HepG2 (cell line): Measurements from ENCODE around the gene LDB3.

Experiments used
- ATF2 ChIP-seq: sonication (generic); formaldehyde crosslinking; IDR thresholded peaks from 2 replicates; pipeline ENCODE4 v1.4.0; 2020; ENCODE audit warnings: missing genetic modification reagents
- CHD4 ChIP-seq: fragments of 200-600 bp; sonication (generic); IDR thresholded peaks from 2 replicates; pipeline ENCODE4 v1.7.0; 2017; ENCODE audit warnings: mild to moderate bottlenecking, low read length, borderline replicate concordance
- CREB1 ChIP-seq, 2 experiments: fragments of 450-650 bp in 1 of 2; IDR thresholded peaks; 2 replicates each; pipeline ENCODE4 v1.6.1; 2016 to 2017; ENCODE audit warnings: control low read depth in 1 of 2, mild to moderate bottlenecking in 1 of 2, missing compliant biosample characterization in 1 of 2, missing genetic modification characterization in 1 of 2
- CTCF ChIP-seq: sonication (generic); formaldehyde crosslinking; IDR thresholded peaks from 2 replicates; pipeline ENCODE4 v1.5.0; 2020; ENCODE audit warnings: mild to moderate bottlenecking, missing genetic modification reagents, moderate library complexity
- MAX ChIP-seq: IDR thresholded peaks from 2 replicates; pipeline ENCODE4 v1.6.1; 2012; ENCODE audit warnings: inconsistent platforms
- NBN ChIP-seq: fragments of 450-650 bp; conservative IDR thresholded peaks from 2 replicates; pipeline ENCODE4 v1.6.1; 2017
- REST ChIP-seq, 2 experiments: IDR thresholded peaks; 2 replicates each; pipeline ENCODE4 v1.6.1; 2011 to 2012; ENCODE audit warnings: low read length in 2 of 2, borderline replicate concordance in 1 of 2, low read depth in 1 of 2, mild to moderate bottlenecking in 1 of 2, moderate library complexity in 1 of 2
- TAF15 ChIP-seq: fragments of 200-400 bp; formaldehyde crosslinking; IDR thresholded peaks from one replicate; pipeline ENCODE4 v1.6.1; 2018; ENCODE audit warnings: mild to moderate bottlenecking, low read depth, low read length; ENCODE audit not compliant: poor library complexity, severe bottlenecking
- ZNF276 ChIP-seq: sonication (generic); formaldehyde crosslinking; IDR thresholded peaks from 2 replicates; pipeline ENCODE4 v1.4.0; 2020; ENCODE audit warnings: mild to moderate bottlenecking, low read depth, missing genetic modification reagents
- ZNF615 ChIP-seq: sonication (generic); formaldehyde crosslinking; IDR thresholded peaks from 2 replicates; pipeline ENCODE4 v1.5.0; 2020; ENCODE audit warnings: mild to moderate bottlenecking, missing genetic modification reagents, borderline replicate concordance
- ZNF775 ChIP-seq: sonication (generic); formaldehyde crosslinking; IDR thresholded peaks from 2 replicates; pipeline ENCODE4 v1.4.0; 2020; ENCODE audit warnings: missing genetic modification reagents, mild to moderate bottlenecking, moderate library complexity, borderline replicate concordance
- ZSCAN29 ChIP-seq: sonication (generic); formaldehyde crosslinking; conservative IDR thresholded peaks from 2 replicates; pipeline ENCODE4 v1.4.0; 2020; ENCODE audit warnings: mild to moderate bottlenecking, missing genetic modification reagents

- TF ChIP-seq ZSCAN29 (CRISPR knock-in tag) (no peak), CHD4 (no peak), CREB1 (IDR thresholded peaks at IDR 0.05) (no peak), CREB1 (CRISPR knock-in tag; IDR thresholded peaks at IDR 0.05) (no peak), TAF15 (no peak), NBN (no peak), MAX (no peak), CTCF (CRISPR knock-in tag) (no peak), ZNF775 (CRISPR knock-in tag) (no peak), REST (IDR thresholded peaks at IDR 0.05; ENCODE audit: borderline replicate concordance in 1 of 2, low read depth in 1 of 2, low read length in 2 of 2) (no peak), ATF2 (CRISPR knock-in tag) (no peak), ZNF276 (CRISPR knock-in tag) (no peak), ZNF615 (no peak)
Measured at GRCh38 chr10:86646933-86647332, 21.4 kb upstream of the LDB3 start.
